ENCODE measurements around the gene CAMK1D. TPM values are rescaled to one million over a fixed set of nuclear protein-coding genes. Genes with fewer than 3 reads are reported as not detected.

Gene CAMK1D
- total and polyA plus RNA-seq, 2 of the 8 experiments (the other 6 are each of a cell fraction or from before 2014, with no cell fraction given), result 3.5 to 10.6 TPM

DNA sequence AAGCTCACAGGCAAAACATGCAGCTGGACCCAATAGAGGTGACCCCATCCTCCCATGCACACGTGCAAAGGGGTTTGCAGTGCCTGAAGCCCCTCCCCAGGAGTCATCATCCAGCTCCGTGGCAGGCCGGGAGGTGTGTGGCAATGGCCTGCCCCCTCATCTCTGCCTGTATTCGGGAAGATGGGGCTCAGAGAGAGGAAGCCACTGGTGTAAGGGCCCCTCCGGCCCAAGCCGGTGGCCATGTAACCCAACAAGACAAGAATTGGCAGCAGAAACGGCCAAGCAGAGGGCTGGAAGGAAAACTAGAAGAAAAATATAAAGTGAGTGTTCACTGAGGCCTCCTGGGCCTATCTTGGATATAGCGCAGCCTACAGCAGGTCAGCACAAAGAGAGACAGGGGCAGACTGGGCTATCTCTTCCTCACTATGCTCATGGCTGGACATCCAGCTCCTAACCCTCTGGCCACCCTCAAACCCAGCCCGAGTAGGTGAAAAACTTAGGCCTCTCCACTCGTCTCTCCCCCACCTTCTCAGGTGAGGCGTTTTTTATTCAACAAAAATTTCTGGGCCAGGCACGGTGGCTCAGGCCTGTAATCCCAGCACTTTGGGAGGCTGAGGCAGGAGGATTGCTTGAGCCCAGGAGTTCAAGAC lies 494.1 kb downstream of the CAMK1D start (continued):
- TF ChIP-seq, protein P1, sequence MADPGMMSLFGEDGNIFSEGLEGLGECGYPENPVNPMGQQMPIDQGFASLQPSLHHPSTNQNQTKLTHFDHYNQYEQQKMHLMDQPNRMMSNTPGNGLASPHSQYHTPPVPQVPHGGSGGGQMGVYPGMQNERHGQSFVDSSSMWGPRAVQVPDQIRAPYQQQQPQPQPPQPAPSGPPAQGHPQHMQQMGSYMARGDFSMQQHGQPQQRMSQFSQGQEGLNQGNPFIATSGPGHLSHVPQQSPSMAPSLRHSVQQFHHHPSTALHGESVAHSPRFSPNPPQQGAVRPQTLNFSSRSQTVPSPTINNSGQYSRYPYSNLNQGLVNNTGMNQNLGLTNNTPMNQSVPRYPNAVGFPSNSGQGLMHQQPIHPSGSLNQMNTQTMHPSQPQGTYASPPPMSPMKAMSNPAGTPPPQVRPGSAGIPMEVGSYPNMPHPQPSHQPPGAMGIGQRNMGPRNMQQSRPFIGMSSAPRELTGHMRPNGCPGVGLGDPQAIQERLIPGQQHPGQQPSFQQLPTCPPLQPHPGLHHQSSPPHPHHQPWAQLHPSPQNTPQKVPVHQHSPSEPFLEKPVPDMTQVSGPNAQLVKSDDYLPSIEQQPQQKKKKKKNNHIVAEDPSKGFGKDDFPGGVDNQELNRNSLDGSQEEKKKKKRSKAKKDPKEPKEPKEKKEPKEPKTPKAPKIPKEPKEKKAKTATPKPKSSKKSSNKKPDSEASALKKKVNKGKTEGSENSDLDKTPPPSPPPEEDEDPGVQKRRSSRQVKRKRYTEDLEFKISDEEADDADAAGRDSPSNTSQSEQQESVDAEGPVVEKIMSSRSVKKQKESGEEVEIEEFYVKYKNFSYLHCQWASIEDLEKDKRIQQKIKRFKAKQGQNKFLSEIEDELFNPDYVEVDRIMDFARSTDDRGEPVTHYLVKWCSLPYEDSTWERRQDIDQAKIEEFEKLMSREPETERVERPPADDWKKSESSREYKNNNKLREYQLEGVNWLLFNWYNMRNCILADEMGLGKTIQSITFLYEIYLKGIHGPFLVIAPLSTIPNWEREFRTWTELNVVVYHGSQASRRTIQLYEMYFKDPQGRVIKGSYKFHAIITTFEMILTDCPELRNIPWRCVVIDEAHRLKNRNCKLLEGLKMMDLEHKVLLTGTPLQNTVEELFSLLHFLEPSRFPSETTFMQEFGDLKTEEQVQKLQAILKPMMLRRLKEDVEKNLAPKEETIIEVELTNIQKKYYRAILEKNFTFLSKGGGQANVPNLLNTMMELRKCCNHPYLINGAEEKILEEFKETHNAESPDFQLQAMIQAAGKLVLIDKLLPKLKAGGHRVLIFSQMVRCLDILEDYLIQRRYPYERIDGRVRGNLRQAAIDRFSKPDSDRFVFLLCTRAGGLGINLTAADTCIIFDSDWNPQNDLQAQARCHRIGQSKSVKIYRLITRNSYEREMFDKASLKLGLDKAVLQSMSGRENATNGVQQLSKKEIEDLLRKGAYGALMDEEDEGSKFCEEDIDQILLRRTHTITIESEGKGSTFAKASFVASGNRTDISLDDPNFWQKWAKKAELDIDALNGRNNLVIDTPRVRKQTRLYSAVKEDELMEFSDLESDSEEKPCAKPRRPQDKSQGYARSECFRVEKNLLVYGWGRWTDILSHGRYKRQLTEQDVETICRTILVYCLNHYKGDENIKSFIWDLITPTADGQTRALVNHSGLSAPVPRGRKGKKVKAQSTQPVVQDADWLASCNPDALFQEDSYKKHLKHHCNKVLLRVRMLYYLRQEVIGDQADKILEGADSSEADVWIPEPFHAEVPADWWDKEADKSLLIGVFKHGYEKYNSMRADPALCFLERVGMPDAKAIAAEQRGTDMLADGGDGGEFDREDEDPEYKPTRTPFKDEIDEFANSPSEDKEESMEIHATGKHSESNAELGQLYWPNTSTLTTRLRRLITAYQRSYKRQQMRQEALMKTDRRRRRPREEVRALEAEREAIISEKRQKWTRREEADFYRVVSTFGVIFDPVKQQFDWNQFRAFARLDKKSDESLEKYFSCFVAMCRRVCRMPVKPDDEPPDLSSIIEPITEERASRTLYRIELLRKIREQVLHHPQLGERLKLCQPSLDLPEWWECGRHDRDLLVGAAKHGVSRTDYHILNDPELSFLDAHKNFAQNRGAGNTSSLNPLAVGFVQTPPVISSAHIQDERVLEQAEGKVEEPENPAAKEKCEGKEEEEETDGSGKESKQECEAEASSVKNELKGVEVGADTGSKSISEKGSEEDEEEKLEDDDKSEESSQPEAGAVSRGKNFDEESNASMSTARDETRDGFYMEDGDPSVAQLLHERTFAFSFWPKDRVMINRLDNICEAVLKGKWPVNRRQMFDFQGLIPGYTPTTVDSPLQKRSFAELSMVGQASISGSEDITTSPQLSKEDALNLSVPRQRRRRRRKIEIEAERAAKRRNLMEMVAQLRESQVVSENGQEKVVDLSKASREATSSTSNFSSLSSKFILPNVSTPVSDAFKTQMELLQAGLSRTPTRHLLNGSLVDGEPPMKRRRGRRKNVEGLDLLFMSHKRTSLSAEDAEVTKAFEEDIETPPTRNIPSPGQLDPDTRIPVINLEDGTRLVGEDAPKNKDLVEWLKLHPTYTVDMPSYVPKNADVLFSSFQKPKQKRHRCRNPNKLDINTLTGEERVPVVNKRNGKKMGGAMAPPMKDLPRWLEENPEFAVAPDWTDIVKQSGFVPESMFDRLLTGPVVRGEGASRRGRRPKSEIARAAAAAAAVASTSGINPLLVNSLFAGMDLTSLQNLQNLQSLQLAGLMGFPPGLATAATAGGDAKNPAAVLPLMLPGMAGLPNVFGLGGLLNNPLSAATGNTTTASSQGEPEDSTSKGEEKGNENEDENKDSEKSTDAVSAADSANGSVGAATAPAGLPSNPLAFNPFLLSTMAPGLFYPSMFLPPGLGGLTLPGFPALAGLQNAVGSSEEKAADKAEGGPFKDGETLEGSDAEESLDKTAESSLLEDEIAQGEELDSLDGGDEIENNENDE (IDR thresholded peaks at IDR 0.05; ENCODE audit: insufficient replicate concordance, low read length), result no peak

All from H1 (cell line).